GM23248 (cell line): Measurements from ENCODE around the gene PAXX. TPM values are rescaled to one million over a fixed set of nuclear protein-coding genes. Genes with fewer than 3 reads are reported as not detected.

Experiments used
- DNase-seq: peaks from one replicate; pipeline ENCODE4 v3.0.0-alpha.2; 2015
- H2AFZ ChIP-seq: fragments of 200-600 bp; sonication (generic); 2 replicates; pipeline ENCODE4 v1.6.1; 2016; ENCODE audit warnings: antibody characterized with exemption
- H3F3A ChIP-seq: fragments of 200-600 bp; sonication (generic); 2 replicates; pipeline ENCODE4 v1.6.1; 2016; ENCODE audit warnings: mild to moderate bottlenecking, antibody characterized with exemption, mixed run types; ENCODE audit not compliant: insufficient read depth
- H3K27ac ChIP-seq: fragments of 200-600 bp; sonication (generic); 2 replicates; pipeline ENCODE4 v1.5.1; 2016; ENCODE audit warnings: mild to moderate bottlenecking
- H3K27me3 ChIP-seq: fragments of 200-600 bp; sonication (generic); replicated peaks from 2 replicates; pipeline ENCODE4 v1.6.1; 2016; ENCODE audit warnings: mild to moderate bottlenecking; ENCODE audit not compliant: insufficient read depth
- H3K36me3 ChIP-seq: fragments of 200-600 bp; sonication (generic); 2 replicates; pipeline ENCODE4 v1.6.1; 2016; ENCODE audit warnings: low read depth, mild to moderate bottlenecking
- H3K4me1 ChIP-seq: fragments of 200-600 bp; sonication (generic); 2 replicates; pipeline ENCODE4 v1.6.1; 2016; ENCODE audit warnings: mild to moderate bottlenecking; ENCODE audit not compliant: insufficient read depth
- H3K4me2 ChIP-seq: fragments of 200-600 bp; sonication (generic); one replicate; pipeline ENCODE4 v1.6.1; 2016; ENCODE audit warnings: mild to moderate bottlenecking; ENCODE audit not compliant: unreplicated experiment
- H3K4me3 ChIP-seq: fragments of 200-600 bp; sonication (generic); 2 replicates; pipeline ENCODE4 v1.5.1; 2016; ENCODE audit warnings: mild to moderate bottlenecking
- H3K79me2 ChIP-seq: fragments of 200-600 bp; sonication (generic); 2 replicates; pipeline ENCODE4 v1.6.1; 2016; ENCODE audit warnings: mild to moderate bottlenecking; ENCODE audit not compliant: insufficient read depth
- H3K9ac ChIP-seq: fragments of 200-600 bp; sonication (generic); 2 replicates; pipeline ENCODE4 v1.6.1; 2016; ENCODE audit warnings: mild to moderate bottlenecking
- H3K9me2 ChIP-seq: fragments of 200-600 bp; sonication (generic); 2 replicates; pipeline ENCODE4 v1.6.1; 2016; ENCODE audit warnings: mixed run types, mild to moderate bottlenecking, moderate library complexity; ENCODE audit not compliant: insufficient read depth
- H3K9me3 ChIP-seq: fragments of 200-600 bp; sonication (generic); one replicate; pipeline ENCODE4 v1.6.1; 2017; ENCODE audit warnings: low read depth
- H4K20me1 ChIP-seq: fragments of 200-600 bp; sonication (generic); 2 replicates; pipeline ENCODE4 v1.6.0; 2016; ENCODE audit not compliant: insufficient read depth
- EZH2 ChIP-seq: fragments of 200-600 bp; sonication (generic); IDR thresholded peaks from 2 replicates; pipeline ENCODE4 v1.6.1; 2018; ENCODE audit warnings: antibody characterized with exemption, mild to moderate bottlenecking; ENCODE audit not compliant: insufficient read depth, poor library complexity, severe bottlenecking
- EZH2phosphoT487 ChIP-seq: fragments of 200-600 bp; sonication (generic); IDR thresholded peaks from 2 replicates; pipeline ENCODE4 v1.6.1; 2018; ENCODE audit warnings: antibody characterized with exemption, moderate library complexity, mild to moderate bottlenecking, low read depth; ENCODE audit not compliant: insufficient read depth
- WGBS, 2 experiments: methylation state at CpG; one replicate each; pipeline ENCODE4 v1.1.6; 2015 to 2017; ENCODE audit warnings: low lambda C conversion rate in 2 of 2, low coverage in 1 of 2; ENCODE audit errors: missing lambda C conversion rate in 2 of 2; 5-methylcytosine and 5-hydroxymethylcytosine counted together
- in situ Hi-C: fragments of 300-500 bp; cut with MboI; formaldehyde crosslinking; loops from 2 replicates; pipeline ENCODE4 v1.15.0; 2020
- polyA plus RNA-seq: library from polyadenylated mRNA; unstranded; fragments of >200 nt; fragmentation: Nextera tagmentation; extraction: Ambion mirVana; gene quantifications from 2 replicates; pipeline ENCODE4 v1.2.1, GENCODE V29; 2016
- total RNA-seq: library from RNA; depleted of rRNA; stranded (reverse); fragments of >200 nt; shearing (Covaris generic); gene quantifications from 2 replicates; pipeline ENCODE4 v1.2.3, GENCODE V29; 2014

The PAXX gene
- total and polyA plus RNA-seq, 2 experiments from 2014 or later = 52.2 to 54.5 TPM

DNA sequence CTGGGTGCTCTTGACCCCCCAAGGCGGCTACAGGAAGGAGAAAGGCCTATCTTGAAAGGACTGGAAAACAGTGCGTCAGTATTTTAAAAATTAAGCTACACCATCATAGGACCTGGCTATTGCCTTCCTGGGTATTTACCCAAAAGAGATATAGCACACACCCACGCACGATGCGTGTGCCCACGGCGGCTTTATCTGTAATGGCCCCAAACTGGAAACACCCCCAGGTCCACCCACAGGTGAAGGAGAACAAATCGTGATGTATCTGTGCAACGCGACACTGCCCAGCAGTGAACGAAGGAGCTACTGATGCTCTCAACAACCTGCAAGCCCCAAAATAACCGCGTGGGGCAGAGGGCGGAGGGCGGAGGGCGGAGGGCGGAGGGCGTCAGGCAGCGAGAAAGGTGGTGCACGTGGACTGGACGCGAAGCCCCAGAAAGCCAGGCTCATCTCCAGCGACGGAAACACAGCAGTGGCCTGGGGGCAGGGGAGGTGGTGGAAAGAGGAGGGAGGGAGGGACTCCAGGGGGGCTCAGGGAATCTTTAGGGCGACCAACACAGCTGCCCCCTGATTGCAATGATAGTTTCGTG is 27.3 kb upstream of the PAXX start:
- Histone ChIP-seq H2AFZ (no peak overlapping the region), H4K20me1 (no peaks in the 10 kb centered on the region), H3K9me3 (no peaks in the 10 kb centered on the region), H3K9ac (no peak overlapping the region), H3K79me2 (no peaks in the 10 kb centered on the region), H3K27ac (no peak overlapping the region), H3K27me3 (no peaks in the 10 kb centered on the region), H3K4me1 (no peaks in the 10 kb centered on the region), H3K36me3 (no peaks in the 10 kb centered on the region), H3K4me3 (no peak overlapping the region), H3K4me2 (no peak overlapping the region), H3F3A (no peaks in the 10 kb centered on the region), H3K9me2 (no peaks in the 10 kb centered on the region)
- WGBS, 2 experiments = 80 to 83% methylated on average over 22 to 26 of the region's 26 CpGs
- no peak for TF ChIP-seq EZH2
- no peak for TF ChIP-seq EZH2phosphoT487
- in situ Hi-C loops = no loop called here
- no peak for DNase-seq

GRCh38 chr9:136965771-136966484 is 26.3 kb upstream of the PAXX start:
- no peaks in the 10 kb centered on the region for H3K27me3 ChIP-seq
- H3K9me3 ChIP-seq = no peaks in the 10 kb centered on the region
- in situ Hi-C loops = no loop called here
- DNase-seq = peak; percentile 46
- no peak overlapping the region for H3K9ac ChIP-seq
- H3K4me1 ChIP-seq = no peaks in the 10 kb centered on the region
- H3K4me2 ChIP-seq = peak overlapping the region; percentile 51
- H3K36me3 ChIP-seq = no peaks in the 10 kb centered on the region
- H3K4me3 ChIP-seq = no peak overlapping the region
- H3K27ac ChIP-seq = no peak overlapping the region
- TF ChIP-seq EZH2 (no peak), EZH2phosphoT487 (no peak)
- peak overlapping the region; percentile 53; the same call in 1 of the 2 replicates for H2AFZ ChIP-seq
- H3F3A ChIP-seq = no peaks in the 10 kb centered on the region
- 13 to 16% methylated on average over 23 of the region's 23 CpGs for WGBS, 2 experiments
- no peaks in the 10 kb centered on the region for H4K20me1 ChIP-seq
- no peaks in the 10 kb centered on the region for H3K79me2 ChIP-seq
- H3K9me2 ChIP-seq = no peaks in the 10 kb centered on the region

- 62 to 64% methylated on average over 15 to 17 of the region's 17 CpGs for WGBS, 2 experiments
- TF ChIP-seq EZH2phosphoT487 (no peak), EZH2 (no peak)
Measured at GRCh38 chr9:136968333-136969127, 23.7 kb upstream of the PAXX start.

GRCh38 chr9:136969150-136969549 is 23.1 kb upstream of the PAXX start:
- H3K9ac ChIP-seq = no peak overlapping the region
- TF ChIP-seq EZH2 (no peak), EZH2phosphoT487 (no peak)
- no peaks in the 10 kb centered on the region for H3F3A ChIP-seq
- no peaks in the 10 kb centered on the region for H3K9me2 ChIP-seq
- no peak overlapping the region for H2AFZ ChIP-seq
- in situ Hi-C loops = no loop called here
- H3K27me3 ChIP-seq = no peaks in the 10 kb centered on the region
- no peaks in the 10 kb centered on the region for H3K4me1 ChIP-seq
- no peaks in the 10 kb centered on the region for H3K9me3 ChIP-seq
- H3K79me2 ChIP-seq = no peaks in the 10 kb centered on the region
- no peaks in the 10 kb centered on the region for H3K36me3 ChIP-seq
- no peak overlapping the region for H3K4me3 ChIP-seq
- no peak for DNase-seq
- no peak overlapping the region for H3K27ac ChIP-seq
- H4K20me1 ChIP-seq = no peaks in the 10 kb centered on the region
- WGBS, 2 experiments = 29 to 30% methylated on average over 16 to 17 of the region's 17 CpGs
- no peak overlapping the region for H3K4me2 ChIP-seq

More at GRCh38 chr9:136968333-136969127, 23.7 kb upstream of the PAXX start:
- no peaks in the 10 kb centered on the region for H3K9me2 ChIP-seq
- no peaks in the 10 kb centered on the region for H3K4me1 ChIP-seq
- no peak overlapping the region for H3K4me2 ChIP-seq
- no peaks in the 10 kb centered on the region for H3K27me3 ChIP-seq
- no peak for DNase-seq
- no peaks in the 10 kb centered on the region for H3K79me2 ChIP-seq
- no peak overlapping the region for H3K27ac ChIP-seq
- no peaks in the 10 kb centered on the region for H3K36me3 ChIP-seq
- no peak overlapping the region for H3K4me3 ChIP-seq
- H2AFZ ChIP-seq = no peak overlapping the region
- no peak overlapping the region for H3K9ac ChIP-seq
- no peaks in the 10 kb centered on the region for H3F3A ChIP-seq
- no peaks in the 10 kb centered on the region for H4K20me1 ChIP-seq
- H3K9me3 ChIP-seq = no peaks in the 10 kb centered on the region
- in situ Hi-C loops = no loop called here
